Activated T-helper 2 cell treated with anti-CD3 and anti-CD28 coated beads, Interferon-gamma antibody, Interleukin-2, Interleukin-4, amounts not matched to agents 10 μg/mL and 5 μg/mL and 100 μg/mL, durations not matched to agents 14 hours and 24 hours and 36 hours (primary cell): ENCODE results near the gene PIGM. TPM values are rescaled to one million over a fixed set of nuclear protein-coding genes. Genes with fewer than 3 reads are reported as not detected.
A peak's percentile ranks its signal among the peaks of the same experiment; 100 is the strongest.
"Not testable (repeated sequence)": the region's sequence is repeated elsewhere in the genome, so short reads cannot be mapped to it uniquely, and the experiment has no call there.

Source experiments
- DNase-seq: peaks from one replicate; pipeline ENCODE4 v3.0.0; 2021; ENCODE audit warnings: low spot score
- H3K27ac Mint-ChIP-seq: one replicate; pipeline ENCODE4 v1.8.0; 2021; ENCODE audit warnings: mixed read lengths
- H3K27me3 Mint-ChIP-seq: one replicate; pipeline ENCODE4 v1.8.0; 2021; ENCODE audit warnings: low read depth, mixed read lengths
- H3K36me3 Mint-ChIP-seq: one replicate; pipeline ENCODE4 v1.8.0; 2021; ENCODE audit warnings: low read depth, mixed read lengths
- H3K4me1 Mint-ChIP-seq: one replicate; pipeline ENCODE4 v1.8.0; 2021; ENCODE audit warnings: low read depth, mixed read lengths
- H3K4me3 Mint-ChIP-seq: one replicate; pipeline ENCODE4 v1.8.0; 2021; ENCODE audit warnings: low read depth, mild to moderate bottlenecking, moderate library complexity, mixed read lengths
- H3K9me3 Mint-ChIP-seq: one replicate; pipeline ENCODE4 v1.8.0; 2021; ENCODE audit warnings: mixed read lengths
- intact Hi-C: fragments of 100-400 bp; cut with micrococcal nuclease; formaldehyde crosslinking; loops from one replicate; pipeline ENCODE4 v1.15.1; 2023
- total RNA-seq: library from RNA; stranded (reverse); gene quantifications from 2 replicates; pipeline ENCODE4 v1.2.3, GENCODE V29; 2022

PIGM gene
- total RNA-seq, 1 donor from 2014 or later: 7.1 TPM

DNA sequence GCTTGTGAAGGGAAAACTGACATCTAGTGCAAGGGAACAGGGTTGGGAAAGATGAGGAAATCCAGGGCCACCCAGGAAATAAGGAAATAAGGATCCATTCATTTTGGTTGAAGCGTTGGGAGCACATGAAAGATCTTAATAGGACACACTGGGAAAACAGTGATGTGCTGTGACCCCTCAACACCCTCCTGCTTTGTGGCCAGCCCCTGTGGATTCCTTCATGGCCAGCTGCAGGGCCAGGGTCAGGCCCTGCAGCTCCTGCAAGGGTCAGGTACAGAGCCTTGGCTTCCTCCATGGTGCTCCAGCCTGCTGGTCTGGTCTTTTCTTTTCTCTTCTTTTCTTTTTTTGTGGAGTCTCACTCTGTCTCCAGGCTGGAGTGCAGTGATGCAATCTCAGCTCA, 18.8 kb upstream of the PIGM start:
- DNase-seq: no peak
- H3K27me3 Mint-ChIP-seq: peaks cover 26% of the 10 kb centered on the region
- no peak overlapping the region for H3K27ac Mint-ChIP-seq
- peaks cover 11% of the 10 kb centered on the region for H3K4me1 Mint-ChIP-seq
- intact Hi-C loops: no loop called here
- H3K4me3 Mint-ChIP-seq: no peak overlapping the region
- no peaks in the 10 kb centered on the region for H3K36me3 Mint-ChIP-seq
- H3K9me3 Mint-ChIP-seq: no peaks in the 10 kb centered on the region

DNA sequence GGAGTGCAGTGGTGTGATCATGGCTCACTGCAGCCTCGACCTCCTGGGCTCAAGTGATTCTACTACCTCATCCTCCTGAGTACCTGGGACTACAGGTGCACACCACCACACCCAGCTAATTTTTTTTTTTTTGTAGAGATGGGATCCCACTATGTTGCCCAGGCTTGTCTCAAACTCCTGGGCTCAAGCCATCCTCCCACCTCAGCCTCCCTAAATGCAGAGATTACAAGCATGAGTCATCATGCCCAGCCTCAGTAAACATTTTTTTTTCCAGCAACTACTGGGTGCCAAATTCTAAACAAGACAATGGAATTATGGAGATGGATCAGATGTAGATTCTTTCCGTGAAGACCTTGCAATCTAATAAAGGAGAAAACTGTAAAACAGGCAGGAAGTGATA, 18.4 kb upstream of the PIGM start:
- H3K4me1 Mint-ChIP-seq: peaks cover 12% of the 10 kb centered on the region
- DNase-seq, H3K9me3 Mint-ChIP-seq, H3K36me3 Mint-ChIP-seq, H3K4me3 Mint-ChIP-seq, H3K27ac Mint-ChIP-seq, intact Hi-C loops: not testable (repeated sequence)
- peaks cover 29% of the 10 kb centered on the region for H3K27me3 Mint-ChIP-seq

DNA sequence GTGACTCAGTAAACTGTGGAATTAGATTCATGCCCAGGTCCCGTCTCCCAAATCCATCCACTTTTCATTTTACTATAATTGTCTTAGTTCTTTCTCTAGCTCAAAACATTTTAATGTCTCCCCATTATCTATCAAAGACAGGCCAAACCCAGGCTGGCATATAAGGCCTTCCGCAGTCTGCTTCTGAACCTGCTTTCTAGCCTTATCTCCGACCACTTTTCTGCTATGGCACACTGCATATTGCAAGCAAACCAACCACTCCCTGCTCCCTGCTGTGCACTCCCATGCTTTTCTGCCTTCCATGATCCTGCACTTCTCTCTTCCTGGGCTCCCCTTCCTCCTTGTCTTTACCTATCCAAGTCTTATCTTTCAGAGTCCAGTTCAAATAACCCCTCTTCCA, 17.3 kb upstream of the PIGM start:
- Mint-ChIP-seq H3K27me3 (peaks cover 32% of the 10 kb centered on the region), H3K4me1 (peaks cover 12% of the 10 kb centered on the region), H3K4me3 (no peak overlapping the region), H3K36me3 (no peaks in the 10 kb centered on the region), H3K27ac (no peak overlapping the region), H3K9me3 (no peaks in the 10 kb centered on the region)
- DNase-seq: no peak
- intact Hi-C loops: no loop called here

DNA sequence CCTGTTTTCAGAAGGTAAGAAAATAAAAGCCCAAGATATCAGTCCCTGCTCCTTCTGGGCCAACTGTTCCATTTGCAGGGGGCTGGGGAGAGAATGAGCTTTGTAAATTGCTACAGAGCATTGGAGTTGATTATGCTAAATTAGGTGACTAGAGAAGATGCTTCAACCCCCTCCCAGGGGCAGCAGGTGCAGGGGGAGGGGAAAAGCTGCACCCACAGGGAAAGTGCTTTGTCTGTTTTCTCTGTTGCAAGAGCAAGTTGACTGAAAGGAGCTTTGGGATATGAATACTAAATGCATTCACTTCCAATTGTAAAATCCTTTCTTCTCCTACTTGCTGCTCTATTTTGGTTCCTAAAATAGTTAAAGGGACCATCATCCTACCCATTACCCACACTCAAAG, 16.5 kb upstream of the PIGM start:
- Mint-ChIP-seq H3K4me1 (peaks cover 12% of the 10 kb centered on the region), H3K4me3 (no peak overlapping the region), H3K27me3 (peaks cover 27% of the 10 kb centered on the region)

DNA sequence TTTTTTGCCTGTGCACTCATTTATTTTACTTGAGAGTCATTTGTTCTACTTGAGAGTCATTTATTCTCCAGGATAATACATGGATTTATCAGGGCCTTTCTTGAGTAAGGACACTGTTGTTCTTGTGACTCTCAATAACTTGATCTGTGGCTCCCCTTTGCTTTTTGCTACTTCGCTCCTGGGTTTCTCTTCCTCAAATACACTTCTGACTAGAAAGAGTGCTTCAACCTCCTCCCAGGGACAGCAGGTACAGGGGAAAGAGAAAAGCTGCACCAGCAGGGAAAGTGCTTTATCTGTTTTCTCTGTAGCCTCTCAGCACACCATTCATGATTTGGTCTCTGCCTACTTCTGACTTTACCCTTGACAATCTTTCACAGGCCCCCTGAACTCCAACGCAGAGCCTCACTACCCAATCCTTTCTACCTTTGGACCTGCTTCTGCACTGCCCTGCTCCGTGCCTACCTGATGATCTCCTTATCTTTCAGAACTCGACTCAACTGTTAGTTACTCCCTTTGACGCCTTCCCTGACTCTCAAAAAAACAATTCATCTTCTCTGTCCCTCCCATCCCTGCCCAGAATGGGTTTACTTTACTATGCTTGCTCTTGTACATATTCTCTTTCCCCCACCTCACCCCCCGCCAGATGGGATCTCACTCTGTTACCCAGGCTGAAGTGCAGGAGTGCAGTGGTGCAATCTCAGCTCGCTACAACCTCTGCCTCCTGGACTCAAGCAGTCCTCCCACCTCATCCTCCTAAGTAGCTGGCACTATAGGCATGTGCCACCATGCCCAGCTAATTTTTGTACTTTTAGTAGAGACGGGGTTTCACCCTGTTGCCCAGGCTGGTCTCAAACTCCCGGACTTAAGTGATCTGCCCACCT, 15.6 kb upstream of the PIGM start:
- Mint-ChIP-seq H3K27ac (peak overlapping the region; percentile 43), H3K4me1 (peaks cover 12% of the 10 kb centered on the region), H3K27me3 (peaks cover 25% of the 10 kb centered on the region), H3K36me3 (no peaks in the 10 kb centered on the region), H3K9me3 (no peaks in the 10 kb centered on the region), H3K4me3 (peak overlapping the region; percentile 41)
- intact Hi-C loops: no loop called here
- no peak for DNase-seq

More for the DNA sequence above, 16.5 kb upstream of the PIGM start:
- intact Hi-C loops: no loop called here
- Mint-ChIP-seq H3K36me3 (no peaks in the 10 kb centered on the region), H3K27ac (no peak overlapping the region), H3K9me3 (no peaks in the 10 kb centered on the region)
- DNase-seq: no peak

DNA sequence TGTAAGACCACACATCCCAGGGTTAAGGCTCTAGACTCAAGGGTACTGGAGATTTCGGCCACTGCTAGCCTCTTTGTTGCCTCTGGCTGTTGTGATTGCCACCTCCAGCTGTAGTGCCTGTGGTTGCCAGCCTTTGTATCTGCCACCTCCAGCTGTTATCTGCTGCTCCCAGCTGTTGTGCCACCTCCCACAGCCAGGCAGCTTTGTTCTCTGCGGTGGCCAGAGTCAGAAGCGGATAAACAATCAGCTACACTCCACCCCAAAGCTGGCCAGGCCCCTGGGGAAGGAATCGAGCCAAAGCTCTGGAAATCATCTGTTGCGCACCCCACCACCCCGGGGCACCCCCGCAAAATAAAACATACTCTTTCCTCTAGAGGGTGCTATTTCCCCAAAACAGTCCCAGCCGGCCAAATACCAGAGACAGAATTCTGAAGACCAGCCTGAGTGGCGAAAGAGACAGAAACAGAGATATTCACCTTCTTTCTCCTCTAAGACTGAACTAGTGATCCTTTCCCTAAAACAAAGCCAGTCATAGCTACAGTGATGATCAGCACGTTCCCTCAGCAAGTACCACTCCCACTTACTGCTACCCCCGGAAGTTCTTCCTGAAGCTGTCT, 14.8 kb upstream of the PIGM start:
- Mint-ChIP-seq H3K36me3 (no peaks in the 10 kb centered on the region), H3K27me3 (peaks cover 17% of the 10 kb centered on the region), H3K9me3 (no peaks in the 10 kb centered on the region), H3K27ac (peak overlapping the region; percentile 43), H3K4me3 (peak overlapping the region; percentile 41), H3K4me1 (peaks cover 12% of the 10 kb centered on the region)
- intact Hi-C loops: loop anchor here (1.0 kb wide), 1 partner anchor 32 kb away; no protein-coding TSS in a partner anchor
- peak; percentile 26 for DNase-seq

DNA sequence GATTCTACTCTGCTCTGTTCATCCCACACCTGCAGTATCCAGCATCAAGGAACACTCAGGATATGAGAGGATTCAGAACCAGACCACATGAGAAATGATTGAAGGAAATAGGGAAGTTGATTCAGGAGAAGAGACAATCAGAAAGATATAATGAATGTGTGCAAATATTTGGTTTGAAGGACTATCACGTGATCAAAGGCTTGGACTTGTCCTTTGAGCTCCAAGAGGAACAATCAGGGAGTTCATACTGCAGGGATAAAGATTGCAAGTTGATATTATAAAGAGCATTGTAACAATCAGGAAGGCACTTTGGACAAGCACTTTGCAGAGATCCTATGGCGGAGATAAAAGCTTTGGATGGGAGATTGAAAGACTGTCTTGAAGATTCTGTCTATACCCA, 13.9 kb upstream of the PIGM start:
- Mint-ChIP-seq H3K27ac (no peak overlapping the region), H3K27me3 (peaks cover 14% of the 10 kb centered on the region), H3K4me1 (peaks cover 12% of the 10 kb centered on the region), H3K4me3 (no peak overlapping the region), H3K9me3 (no peaks in the 10 kb centered on the region), H3K36me3 (no peaks in the 10 kb centered on the region)
- no peak for DNase-seq
- intact Hi-C loops: loop anchor here (1.0 kb wide), 1 partner anchor 33 kb away; no protein-coding TSS in a partner anchor

DNA sequence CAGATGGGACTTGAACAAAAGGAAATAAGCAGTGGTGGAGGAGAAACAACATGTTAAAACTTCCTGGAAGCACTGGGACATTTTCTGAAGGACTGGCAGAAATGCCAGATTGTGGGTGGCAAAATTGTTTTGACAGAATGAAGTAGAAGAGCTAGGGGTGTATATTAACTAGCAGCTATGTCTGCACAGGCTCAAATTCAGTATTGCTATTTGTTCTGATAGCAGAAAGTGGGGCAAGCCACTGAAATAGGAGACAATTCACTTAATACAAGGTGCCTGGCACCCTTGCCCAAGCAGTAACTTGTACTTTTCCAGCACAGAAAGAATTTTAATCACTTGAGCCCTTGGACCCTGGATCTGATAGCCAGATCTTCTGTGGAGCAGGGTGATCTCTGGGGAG, 11.8 kb upstream of the PIGM start:
- H3K9me3 Mint-ChIP-seq: no peaks in the 10 kb centered on the region
- H3K27ac Mint-ChIP-seq: no peak overlapping the region
- peaks cover 12% of the 10 kb centered on the region for H3K4me1 Mint-ChIP-seq
- no peak overlapping the region for H3K4me3 Mint-ChIP-seq
- peaks cover 11% of the 10 kb centered on the region for H3K27me3 Mint-ChIP-seq
- DNase-seq: no peak
- H3K36me3 Mint-ChIP-seq: no peaks in the 10 kb centered on the region
- intact Hi-C loops: no loop called here

DNA sequence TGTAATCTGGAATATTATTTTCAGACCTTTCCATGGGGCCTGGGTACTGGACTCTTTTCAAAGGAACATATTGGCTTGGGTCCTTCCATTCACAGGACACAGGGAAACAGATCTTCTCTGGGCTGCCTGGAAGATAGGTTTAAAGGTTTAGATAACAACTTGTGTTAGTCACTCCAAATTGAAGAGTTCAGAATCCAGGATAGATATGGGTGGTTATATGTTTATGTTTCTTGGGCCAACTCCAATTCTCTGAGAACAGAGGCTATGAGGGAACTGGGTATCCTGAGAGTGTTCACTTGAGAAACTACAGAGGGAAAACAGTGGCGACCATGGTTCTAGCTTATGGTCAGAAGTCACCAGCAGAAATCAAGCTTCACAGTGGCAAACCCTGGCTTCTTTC, 8.7 kb upstream of the PIGM start:
- H3K36me3 Mint-ChIP-seq: no peaks in the 10 kb centered on the region
- no peaks in the 10 kb centered on the region for H3K9me3 Mint-ChIP-seq
- intact Hi-C loops: no loop called here
- peaks cover 7% of the 10 kb centered on the region for H3K27me3 Mint-ChIP-seq
- no peak overlapping the region for H3K27ac Mint-ChIP-seq
- H3K4me1 Mint-ChIP-seq: no peaks in the 10 kb centered on the region
- DNase-seq: no peak
- H3K4me3 Mint-ChIP-seq: no peak overlapping the region

DNA sequence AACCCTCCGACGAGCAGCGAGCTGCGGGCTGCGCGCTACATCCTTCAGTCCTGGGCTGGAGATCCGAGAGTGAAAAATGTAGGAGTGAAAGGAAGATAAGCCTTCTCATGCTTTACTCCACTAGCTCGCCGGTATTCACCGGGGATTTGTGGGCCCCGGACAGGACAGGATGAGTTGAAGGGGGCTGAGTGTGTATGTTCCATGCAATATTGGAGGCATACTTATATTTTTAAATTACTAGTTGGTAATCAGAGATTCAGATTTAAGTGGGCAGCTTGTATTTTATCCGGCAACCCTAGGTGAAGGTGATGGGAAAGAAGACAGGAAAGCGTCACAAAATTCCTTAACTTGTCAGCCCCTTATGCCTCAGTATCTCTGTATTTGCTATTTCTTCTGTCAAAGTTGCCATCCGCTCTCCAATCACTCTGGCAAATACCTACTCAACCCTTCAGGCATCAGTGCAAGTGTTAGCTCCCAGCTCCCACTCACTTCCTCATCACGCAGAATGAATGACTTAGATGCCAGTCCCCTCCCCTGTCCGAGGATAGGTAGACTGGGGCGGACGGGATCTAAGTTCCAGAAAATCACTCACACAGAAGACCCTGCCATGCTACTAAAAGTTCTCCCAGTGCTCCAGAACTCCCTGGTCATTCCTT, 503 bp upstream of the PIGM start:
- Mint-ChIP-seq H3K9me3 (no peaks in the 10 kb centered on the region), H3K4me1 (peaks cover 29% of the 10 kb centered on the region), H3K36me3 (peaks cover 6% of the 10 kb centered on the region), H3K27me3 (peaks cover 5% of the 10 kb centered on the region), H3K27ac (peak overlapping the region; percentile 76), H3K4me3 (peak overlapping the region; percentile 92)
- DNase-seq: no peak
- intact Hi-C loops: loop anchor here (5.0 kb wide), 2 partner anchors 40 to 250 kb away; partner anchors contain the start of genes DUSP23 and KCNJ10

DNA sequence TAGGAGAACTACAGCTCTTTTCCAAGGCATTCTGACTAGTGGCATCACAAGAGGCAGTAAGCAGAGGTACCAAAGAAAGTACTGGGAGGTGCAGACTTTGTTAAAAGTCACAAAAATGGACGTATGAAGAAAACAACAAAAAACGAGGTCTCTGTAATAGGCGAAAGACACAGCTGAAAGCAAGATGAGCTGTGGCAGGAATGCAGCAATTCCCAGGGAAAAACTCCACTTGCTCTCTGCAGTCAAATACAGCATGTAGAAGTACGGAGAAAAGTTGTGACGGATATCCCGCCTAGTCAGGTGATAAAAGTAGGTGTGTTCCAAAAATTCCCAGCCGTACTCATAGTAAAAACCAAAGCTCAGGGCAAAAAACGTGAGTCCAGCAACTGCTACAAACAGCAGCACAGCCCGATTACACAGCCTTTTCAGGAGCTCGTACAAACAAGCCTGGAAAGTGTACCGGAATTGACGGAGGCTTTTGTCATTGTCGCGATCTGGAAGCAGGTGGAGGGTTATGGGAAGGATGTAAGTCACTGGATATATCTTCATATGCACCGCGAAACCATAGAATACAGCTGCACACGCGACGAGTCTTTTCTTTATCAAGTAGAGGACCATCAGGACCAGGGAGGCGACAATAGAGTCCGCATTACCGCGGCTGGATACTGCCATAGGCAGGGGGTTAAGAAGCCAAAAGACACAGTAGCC, 979 bp downstream of the PIGM start:
- Mint-ChIP-seq H3K4me3 (peak overlapping the region; percentile 92), H3K27ac (peak overlapping the region; percentile 50), H3K27me3 (peaks cover 5% of the 10 kb centered on the region), H3K36me3 (peaks cover 11% of the 10 kb centered on the region), H3K9me3 (no peaks in the 10 kb centered on the region), H3K4me1 (peaks cover 29% of the 10 kb centered on the region)
- intact Hi-C loops: loop anchor here (5.0 kb wide), 2 partner anchors 41 to 249 kb away; partner anchors contain the start of genes DUSP23 and KCNJ10
- no peak for DNase-seq

DNA sequence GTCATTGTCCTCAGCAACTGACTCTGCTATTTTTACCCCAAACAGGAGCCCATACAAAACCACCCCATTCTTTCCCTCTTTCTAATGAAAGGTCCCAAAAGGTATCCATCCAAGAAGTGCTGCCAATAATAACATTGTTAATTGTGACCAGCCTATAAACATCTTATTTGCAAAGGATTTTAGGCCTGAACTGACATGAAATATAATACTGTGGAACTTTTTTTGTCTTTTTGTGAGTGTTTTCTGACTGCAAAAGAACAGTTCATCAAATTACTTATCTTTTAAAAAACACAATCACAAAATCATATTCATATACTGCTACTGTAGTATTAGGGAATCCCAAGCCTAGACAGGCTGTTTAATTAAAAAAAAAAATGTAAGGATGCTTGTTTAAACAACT, 3.4 kb downstream of the PIGM start:
- no peak overlapping the region for H3K27ac Mint-ChIP-seq
- H3K4me1 Mint-ChIP-seq: peaks cover 27% of the 10 kb centered on the region
- no peak for DNase-seq
- intact Hi-C loops: no loop called here
- peaks cover 18% of the 10 kb centered on the region for H3K36me3 Mint-ChIP-seq
- H3K27me3 Mint-ChIP-seq: no peaks in the 10 kb centered on the region
- no peaks in the 10 kb centered on the region for H3K9me3 Mint-ChIP-seq
- H3K4me3 Mint-ChIP-seq: no peak overlapping the region
